Renal cortex interstitium (tissue), 11 donors: ENCODE measurements around the gene SLC25A51. TPM values are rescaled to one million over a fixed set of nuclear protein-coding genes. Genes with fewer than 3 reads are reported as not detected.
A peak's percentile ranks its signal among the peaks of the same experiment; 100 is the strongest.

ENCODE experiments used
- DNase-seq, 11 donors: peaks; one replicate each; pipeline ENCODE4 v3.0.0-alpha.2; 2013; ENCODE audit warnings: low read depth in 9 of 11, low spot score in 4 of 11; ENCODE audit errors: extremely low read depth in 1 of 11
- polyA plus RNA-seq, 3 donors: library from polyadenylated mRNA; unstranded; fragments of 120-200 nt; gene quantifications; one replicate each; pipeline ENCODE4 v1.2.1, GENCODE V29; 2013; ENCODE audit not compliant: insufficient read length in 3 of 3

Gene SLC25A51
- polyA plus RNA-seq, 3 donors: 16.6 to 19.5 (median 17.9) TPM

DNA sequence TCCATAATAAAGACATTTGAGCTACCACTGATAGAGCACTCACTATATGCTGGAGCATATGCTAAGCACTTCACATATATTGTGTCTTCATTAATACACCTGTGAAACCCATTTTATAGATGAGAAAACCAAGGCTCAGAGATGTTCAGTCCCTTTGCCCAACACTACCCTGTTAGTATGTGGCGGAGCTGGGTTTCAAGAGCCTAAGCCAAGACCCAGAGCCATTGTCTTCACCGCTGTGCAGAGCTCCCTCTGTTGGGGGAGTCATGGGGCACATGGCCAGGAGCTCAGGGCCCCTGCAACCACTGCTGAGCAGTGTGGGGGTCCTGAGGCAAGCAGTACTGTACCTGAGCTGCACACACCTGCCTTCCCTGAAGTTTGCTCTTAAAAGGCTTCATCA, 37.3 kb upstream of the SLC25A51 start:
- DNase-seq: no peak

DNA sequence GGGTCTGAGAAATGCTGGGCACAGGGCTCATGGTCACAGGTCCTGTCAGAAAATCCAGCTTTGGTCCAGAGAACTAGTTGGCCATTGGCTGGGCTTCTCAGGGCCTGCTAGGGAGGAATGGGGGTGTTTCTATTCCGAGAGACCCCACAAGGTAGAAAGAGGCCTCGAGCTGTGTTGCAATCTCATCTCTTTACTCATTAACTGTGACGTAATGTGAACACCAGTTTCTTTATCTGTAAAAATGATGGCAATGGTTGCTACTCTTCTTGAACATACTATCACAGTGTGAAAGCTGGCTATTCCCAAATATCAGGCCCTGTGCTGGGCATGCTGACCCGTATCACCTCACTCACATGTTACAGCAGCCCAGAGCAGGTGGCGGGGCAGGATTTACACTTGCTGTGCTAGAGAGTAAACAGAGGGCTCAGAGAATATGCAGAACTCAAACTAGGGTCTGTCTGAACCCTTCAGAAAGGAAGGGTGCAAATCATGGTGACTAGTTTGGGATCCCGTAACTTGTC, 35.7 kb upstream of the SLC25A51 start:
- DNase-seq: no peak

DNA sequence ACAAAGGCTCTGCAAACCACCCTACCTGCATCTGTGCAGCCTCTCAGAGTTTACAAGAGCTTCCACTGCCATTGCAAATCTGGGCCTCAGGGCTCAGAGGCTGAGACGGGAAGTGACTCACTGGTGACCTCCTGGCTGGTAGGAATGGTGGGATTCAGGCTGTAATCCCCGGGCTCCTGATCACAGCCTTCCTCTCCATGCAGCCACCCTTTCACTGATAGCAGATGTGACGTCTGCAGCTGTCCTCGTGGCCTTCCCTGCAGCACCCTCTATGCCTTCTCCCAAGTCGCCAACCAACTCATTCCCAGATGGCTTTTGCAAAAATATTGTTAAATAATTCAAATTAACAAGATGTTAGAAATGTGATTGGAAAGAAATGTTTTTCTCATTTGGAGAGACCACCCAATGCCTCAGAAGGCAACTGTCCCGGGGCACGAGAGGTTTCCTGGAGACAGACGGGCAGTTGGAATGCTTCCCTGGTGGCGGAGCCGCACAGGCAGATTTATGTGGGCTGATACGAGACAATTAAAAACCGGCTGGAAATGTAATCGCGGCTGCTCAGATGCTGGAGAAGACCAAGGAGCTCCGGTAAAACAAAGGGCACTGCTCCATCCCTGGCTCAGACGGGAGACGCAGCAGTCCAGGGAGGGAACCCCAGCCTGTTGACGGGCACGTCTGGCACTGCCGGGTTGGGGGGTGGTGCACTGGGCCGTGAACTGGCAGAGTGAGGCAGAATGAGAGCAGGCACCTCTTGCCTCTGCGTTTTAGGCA, 34.4 kb upstream of the SLC25A51 start:
- DNase-seq: peak in 9 of 11 donors; percentile 42 to 68 (median 57)

DNA sequence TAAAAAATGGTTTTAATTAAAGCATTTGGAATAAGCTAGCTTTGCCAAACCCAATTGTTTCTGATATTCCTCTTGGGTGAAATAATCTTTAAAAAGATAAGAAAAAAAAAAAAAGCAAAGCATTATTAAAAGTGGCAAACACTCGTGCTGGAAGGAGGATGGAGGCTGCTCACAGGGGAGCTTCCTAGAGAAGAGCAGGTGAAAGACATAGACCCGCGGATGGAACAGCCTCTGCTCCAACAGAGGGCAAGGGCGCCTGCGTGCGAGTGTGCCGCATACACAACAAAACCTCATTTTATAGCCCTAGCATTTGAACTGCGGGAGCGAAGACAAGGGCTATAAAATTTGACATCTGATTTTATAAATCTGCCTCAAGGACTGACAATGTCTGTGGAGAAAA, 33.4 kb upstream of the SLC25A51 start:
- no peak for DNase-seq

DNA sequence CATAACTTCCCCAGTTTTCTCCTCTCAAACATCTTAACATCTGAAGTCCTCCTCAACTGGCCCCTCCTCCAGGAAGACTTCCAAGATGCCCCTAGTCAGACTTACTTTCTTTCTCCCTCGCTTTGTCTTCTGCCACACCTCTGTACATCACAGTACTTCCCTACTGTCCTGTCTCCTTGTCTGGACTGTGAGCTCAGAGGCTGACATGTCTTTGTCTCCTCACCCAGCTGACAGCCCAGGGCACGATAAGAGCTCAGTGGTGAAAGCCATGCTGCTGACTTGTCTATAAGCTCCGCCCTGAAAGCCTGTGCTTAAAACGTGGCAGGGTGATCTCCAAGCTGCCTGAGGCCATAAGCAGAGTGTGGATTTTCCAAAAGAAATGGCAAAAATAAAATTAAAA, 33.0 kb upstream of the SLC25A51 start:
- DNase-seq: no peak

DNA sequence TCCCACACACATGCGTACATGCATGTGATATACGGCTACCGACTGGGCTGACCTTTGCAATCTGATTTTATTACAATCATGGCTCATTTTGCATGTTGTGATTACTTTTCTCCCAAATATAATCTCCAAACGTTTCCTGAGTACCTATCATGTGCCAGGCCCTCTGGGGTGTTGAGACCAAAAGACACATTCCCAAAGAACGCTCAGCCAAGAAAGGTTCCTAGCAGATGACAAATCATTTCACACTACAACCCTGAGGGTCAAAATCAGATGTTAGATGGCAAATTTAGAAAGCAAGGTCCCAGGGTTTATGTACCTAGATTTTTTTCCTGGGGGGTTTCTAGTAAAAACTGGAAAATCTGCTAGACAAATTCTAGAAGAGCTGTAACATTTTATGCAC, 32.4 kb upstream of the SLC25A51 start:
- no peak for DNase-seq

DNA sequence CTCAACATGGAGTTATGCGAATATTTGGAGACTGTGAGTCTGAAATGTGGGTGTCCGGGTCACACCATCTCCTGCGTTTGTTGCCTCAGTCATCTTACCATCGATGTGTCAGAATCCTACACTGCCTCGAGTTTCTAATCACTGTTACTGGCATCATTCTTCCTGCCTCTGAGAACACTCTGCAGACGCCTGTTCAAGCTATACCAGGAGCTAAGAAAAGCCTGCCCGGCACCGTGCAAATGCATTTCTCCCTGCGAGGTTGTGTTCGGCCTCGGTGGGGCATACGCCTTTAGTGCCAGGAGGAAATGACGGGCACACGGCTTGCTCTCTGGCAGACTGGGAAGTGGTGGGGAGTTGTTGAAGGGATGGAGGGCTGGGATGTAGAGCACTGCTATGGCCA, 31.2 kb upstream of the SLC25A51 start:
- DNase-seq: no peak

DNA sequence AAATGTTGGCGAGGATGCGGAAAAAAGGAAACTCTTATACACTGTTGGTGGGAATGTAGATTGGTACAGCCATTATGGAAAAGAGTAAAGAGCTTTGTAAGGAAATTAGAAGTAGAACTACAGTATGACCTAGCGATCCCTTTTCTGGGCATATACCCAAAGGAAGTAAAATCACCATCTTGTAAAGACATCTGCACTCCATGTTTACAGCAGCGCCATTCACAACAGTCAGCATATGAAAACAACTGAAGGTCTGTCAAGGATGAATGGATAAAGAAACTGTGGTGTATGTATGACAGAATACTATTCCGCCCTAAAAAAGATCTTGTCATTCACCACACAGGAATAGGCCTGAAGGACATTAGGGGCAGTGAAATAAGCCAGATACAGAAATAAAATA, 27.7 kb upstream of the SLC25A51 start:
- no peak for DNase-seq

DNA sequence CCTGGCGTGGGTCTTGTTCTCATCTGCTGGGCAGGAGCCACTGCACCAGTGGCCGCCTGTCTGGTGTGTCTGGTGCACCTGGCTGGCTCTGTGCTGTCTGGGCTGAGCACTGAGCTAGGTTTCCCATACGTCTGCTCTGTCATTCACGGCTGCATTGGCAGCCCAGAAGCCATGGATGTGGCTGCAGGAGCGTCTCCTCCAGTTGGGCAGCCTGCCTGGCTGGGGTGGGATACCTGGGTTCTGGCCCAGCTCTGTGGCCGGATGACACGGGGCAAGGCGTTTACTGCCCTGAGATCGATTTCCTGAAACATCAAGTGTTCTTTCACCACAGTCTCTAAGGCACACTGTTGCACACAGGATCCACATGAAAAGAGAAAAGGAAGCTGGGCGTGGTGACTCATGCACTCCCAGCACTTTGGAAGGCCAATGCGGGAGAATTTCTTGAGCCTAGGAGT, 25.5 kb upstream of the SLC25A51 start:
- DNase-seq: no peak

DNA sequence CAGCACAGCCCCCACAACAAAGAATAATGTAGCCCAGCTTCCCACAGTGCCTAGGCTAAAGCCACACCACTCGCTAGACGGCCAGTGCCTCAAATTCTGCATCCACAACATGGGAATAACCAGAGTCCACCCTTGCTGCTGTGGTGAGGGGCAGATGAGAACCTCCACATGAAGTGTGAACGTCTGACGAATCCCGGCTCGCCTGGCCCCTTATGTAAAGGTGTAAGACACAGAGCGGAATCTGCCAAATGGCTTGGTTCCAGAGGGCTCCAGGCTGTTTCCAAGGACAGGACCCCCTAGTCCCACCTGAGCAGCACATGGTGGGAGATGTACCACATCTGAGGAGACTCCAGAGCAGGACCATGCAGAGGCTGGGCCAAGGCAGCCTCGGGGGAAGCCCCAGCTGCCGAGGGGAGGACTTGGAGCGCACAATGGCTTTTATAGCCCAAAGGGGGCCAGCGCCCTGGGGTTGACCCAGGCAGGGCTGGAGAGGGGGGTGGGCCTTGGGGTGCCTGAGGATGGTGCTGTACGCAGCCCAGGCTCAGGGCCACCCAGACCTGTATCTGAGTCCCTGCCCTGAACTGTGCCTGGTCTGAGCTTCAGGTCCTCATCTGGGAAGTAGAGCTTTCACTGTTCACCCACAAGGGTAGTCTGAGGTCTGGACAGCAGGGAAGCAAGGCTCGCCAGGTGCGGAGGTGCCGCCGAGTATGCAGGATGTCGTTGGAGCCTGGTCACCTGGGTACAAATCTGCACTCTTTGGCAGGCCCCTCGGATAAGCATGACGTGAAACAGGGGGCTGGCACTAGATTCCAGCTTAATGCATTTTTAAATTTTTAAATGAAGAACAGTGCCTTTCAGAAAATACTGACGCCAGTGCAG, 24.9 kb upstream of the SLC25A51 start:
- no peak for DNase-seq

DNA sequence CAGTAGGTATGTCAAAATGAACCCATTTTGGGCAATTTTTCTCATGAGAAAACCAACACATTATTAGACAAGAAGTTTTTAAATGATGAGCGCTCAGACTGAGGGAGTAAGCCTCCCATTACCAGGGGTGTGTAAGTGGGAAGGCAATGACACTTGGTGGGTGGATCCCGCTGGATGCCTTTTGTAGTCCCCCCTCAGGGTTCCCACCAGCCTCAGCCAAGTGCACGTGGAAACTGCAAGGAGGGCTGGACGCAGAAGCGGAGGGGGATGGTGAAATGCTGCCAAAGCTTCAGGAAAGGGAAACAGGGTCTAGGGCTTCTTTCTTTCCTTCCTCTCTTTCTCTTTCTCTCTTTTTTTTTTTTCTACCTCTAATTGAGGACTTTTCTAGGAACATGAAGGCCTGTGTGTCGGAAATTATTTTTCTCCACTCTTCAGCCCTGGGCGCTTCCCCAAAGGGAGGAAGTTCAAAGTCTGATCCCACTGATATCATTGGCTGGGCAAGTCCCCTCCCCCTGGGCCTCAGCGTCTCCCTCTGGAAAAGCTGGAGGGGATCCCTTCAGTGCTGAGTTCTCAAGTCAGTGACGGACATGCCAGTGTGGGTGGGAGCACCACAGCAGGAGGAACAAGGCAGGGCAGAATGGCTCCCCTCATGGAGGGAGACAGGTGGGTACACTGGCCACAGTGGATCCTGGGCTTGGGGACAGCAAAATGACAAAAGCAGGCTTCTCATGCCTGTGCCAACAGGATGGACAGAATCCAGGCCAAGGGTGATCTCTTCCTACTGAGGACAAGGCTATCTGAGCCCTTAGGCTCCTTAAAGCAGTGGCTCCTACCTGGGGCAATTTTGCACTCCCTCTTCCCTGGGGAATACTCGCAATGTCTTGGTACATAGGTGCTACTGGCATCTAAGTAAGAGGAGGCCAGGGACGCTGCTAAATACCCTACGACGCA, 23.9 kb upstream of the SLC25A51 start:
- DNase-seq: no peak

DNA sequence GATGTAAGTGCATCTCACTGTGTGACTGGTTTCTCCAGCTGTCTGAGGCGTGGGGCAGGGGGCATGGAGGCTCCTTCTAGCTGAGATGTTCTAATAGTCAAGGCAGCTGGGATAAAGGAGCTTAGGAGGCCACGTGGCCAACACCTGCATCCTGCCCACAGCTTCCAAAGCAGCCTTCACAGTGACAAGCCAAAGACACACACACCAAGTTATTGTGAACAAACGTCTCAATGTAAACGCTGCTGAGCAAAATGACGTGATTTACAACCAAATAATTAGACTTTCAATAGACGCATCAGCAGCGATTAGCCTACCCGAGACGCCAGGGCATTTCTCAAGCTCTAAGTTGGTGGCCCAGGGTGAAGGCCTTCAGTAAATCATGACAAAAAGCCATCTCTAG, 23.2 kb upstream of the SLC25A51 start:
- no peak for DNase-seq

DNA sequence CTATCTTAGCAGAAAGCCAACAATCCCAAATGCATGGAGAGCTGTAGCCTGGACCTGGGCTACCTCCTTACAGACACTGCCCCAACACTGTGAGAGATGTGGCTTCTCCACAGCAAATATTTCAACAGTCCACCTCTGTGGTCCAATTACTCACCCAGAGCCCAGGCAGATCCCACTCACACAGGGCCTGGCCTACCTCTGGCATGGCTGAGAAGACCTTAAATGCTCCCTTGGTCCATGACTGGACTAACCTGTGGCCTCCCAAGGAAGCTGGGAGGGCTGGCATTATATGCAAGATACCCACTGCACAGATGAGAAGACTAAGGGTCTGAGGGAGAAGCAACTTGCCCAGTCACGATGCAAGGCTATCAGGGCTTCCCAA, 22.8 kb upstream of the SLC25A51 start:
- DNase-seq: no peak

DNA sequence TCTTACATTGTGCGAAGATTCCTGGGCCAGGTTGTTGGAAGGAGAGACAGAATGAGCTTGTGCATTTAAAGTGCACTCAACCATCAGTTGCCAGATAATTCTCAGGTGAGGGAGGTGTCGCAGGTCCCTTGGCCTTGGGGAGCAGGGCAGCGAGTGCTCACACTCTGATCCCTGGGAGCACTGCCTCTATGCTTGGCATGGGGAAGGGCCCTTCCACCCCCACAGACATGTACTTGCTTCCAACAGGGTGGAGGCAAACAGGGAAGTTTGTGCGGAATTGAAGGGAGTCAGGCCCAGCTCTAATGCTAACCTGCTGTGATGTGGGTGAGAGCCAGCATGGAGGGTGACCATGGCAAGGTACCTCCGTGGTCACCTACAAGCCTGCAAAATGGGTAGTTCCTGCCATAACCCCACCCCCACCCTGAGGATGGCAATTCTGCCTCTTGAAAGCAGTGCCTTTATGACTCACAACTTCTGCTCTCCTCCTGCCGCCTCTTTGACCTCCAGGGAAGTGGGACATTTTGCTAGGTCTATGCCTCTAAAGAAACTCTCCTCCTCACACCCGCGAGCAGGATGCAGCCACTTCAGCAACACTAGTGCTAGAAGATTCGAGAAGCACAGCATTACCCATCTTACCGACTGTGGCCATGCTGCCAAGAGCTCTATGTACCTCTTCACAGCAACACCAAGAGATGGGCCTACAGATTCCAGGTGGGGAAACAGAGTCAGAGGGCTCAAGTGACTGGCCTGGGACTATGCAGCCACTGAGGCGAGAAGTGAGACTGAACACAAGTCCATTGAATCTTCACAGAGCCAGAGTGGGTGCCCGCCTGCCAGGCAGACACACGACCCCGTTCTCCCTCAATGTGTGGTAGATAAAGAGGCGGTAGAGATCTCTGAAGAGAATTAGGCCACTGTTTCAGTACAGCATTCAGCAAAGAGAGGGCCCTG, 22.1 kb upstream of the SLC25A51 start:
- no peak for DNase-seq

DNA sequence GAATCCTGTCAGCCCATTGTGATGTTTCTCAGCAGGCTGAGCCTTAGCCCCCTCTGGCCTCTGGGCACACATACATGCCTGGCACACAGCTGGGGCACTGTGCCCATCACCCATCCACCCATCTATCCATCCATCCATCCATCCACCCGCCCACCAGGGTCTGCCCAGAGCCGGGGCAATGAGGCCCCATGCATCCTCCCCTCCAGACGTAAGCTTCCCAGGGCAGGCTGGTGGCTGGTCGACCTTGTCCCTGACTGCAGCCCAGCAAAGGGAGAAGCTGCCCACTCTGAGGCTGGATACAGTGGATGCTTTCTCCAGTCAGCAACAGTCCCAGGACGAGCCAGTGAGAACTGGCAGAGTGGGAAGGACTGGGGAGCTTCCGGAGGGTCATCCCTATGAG, 21.1 kb upstream of the SLC25A51 start:
- DNase-seq: no peak

DNA sequence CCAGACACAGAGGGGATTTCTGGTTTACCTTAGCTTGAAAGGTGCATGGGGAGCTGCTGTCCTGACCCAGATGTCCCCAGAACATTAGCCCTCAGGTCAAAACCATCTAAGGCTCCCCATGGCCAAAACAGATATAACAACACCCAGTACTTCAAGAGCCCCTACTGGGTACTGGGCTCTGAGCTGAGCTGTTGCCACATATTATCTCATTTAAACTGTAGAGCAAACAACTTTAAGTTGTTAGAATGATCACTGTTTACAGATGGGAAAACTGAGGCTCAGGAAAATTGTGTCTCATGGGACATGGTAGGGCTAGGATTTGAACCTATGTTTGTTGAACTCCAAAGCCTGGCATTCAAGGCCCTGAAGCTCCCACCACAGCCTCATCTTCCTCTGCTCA, 20.6 kb upstream of the SLC25A51 start:
- no peak for DNase-seq

DNA sequence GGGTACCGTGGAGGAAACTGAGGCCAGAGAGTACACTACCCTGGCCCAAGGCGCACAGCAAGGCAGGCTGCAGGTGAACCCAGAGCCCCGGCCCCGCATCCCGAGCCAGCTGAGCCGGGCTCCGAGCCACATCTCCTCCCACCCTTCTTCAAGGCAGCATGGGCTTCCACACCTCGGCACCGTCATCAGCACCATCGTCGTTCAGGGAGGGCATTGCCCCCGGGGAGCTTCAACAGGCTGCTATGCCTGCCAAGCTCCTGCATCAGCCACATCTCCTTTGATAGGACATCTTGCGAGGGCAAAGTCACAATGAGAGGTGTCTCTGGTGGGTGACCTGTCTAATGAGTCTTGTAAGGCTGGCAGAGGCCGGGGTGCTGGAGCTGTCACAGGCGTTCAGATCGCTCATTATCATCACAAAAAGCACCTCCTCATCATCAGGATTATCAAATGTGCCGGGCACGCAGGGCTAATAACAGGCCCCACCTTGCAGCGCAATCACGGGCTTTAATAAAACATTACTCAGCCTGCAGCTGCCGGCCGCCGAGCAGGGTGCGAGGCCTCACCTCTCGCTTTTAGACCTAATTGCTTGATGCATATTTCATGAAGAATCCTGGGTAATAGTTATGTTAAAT, 20.0 kb upstream of the SLC25A51 start:
- no peak for DNase-seq
